Activated naive CD4-positive, alpha-beta T cell treated with anti-CD3 and anti-CD28 coated beads, Interleukin-2, amount 50 U/mL, for 72 hours (primary cell): Measurements from ENCODE around the gene FBXO21. TPM values are rescaled to one million over a fixed set of nuclear protein-coding genes. Genes with fewer than 3 reads are reported as not detected.
"Not testable (repeated sequence)": the region's sequence is repeated elsewhere in the genome, so short reads cannot be mapped to it uniquely, and the experiment has no call there.

Experiments used
- ATAC-seq, 2 donors: fragments of 150-1000 bp; cut with Tn5 transposase; 2 replicates each; pipeline ENCODE4 v1.10.0; 2021; ENCODE audit warnings: mild to moderate bottlenecking in 2 of 2, moderate library complexity in 2 of 2
- DNase-seq, 2 donors: peaks; one replicate each; pipeline ENCODE4 v3.0.0; 2021 to 2022; ENCODE audit warnings: low spot score in 2 of 2
- H3K27ac Mint-ChIP-seq, 2 donors: one replicate each; pipeline ENCODE4 v1.8.0; 2022; ENCODE audit warnings: mild to moderate bottlenecking in 2 of 2, mixed read lengths in 2 of 2
- H3K36me3 Mint-ChIP-seq, 2 donors: one replicate each; pipeline ENCODE4 v1.8.0; 2022; ENCODE audit warnings: mixed read lengths in 2 of 2
- H3K9me3 Mint-ChIP-seq, 2 donors: one replicate each; pipeline ENCODE4 v1.8.0; 2022; ENCODE audit warnings: mixed read lengths in 2 of 2
- total RNA-seq, 2 donors: library from RNA; stranded (reverse); gene quantifications; one replicate each; pipeline ENCODE4 v1.2.3, GENCODE V29; 2022

The FBXO21 gene
- total RNA-seq, 2 donors from 2014 or later = 26.0 to 28.3 TPM

DNA sequence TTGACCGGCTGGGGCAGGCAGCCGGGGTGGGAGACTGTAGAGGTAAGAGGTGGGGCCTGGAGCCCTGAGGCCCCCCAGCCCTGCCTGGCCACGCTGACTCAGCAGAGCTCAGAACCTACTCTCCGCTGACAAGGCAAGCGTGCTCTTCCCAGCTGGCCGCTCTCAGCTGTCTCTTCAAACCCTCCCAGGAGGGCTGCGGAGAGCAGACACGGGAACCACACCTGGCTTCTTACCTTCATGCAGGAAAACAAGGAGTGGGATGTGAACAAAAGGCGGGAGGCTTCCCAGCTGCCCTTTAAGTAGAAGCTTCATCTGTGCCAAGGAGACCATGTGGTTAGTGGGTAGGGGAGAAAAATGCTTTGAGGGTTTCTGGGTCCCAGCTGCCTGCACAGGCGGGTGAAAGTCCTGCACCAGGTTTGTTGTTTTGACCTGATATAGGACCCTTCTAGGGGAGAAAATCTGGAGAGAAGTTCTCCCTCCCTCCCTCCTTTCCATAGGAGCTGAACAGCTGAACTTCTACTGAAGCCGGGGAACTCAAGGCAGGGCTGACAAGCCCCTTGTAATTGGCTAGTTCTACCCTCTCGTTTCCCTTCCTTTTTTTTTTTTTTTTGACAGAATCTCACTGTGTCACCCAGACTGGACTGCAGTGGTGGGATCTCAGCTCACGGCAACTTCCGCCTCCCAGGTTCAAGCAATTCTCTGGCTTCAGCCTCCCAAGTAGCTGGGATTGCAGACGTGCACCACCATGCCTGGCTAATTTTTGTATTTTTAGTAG lies 78.3 kb downstream of the FBXO21 start:
- no peaks in the 10 kb centered on the region for H3K9me3 Mint-ChIP-seq
- DNase-seq (no peak), ATAC-seq (no peak)
- H3K36me3 Mint-ChIP-seq = no peaks in the 10 kb centered on the region
- no peak overlapping the region for H3K27ac Mint-ChIP-seq

DNA sequence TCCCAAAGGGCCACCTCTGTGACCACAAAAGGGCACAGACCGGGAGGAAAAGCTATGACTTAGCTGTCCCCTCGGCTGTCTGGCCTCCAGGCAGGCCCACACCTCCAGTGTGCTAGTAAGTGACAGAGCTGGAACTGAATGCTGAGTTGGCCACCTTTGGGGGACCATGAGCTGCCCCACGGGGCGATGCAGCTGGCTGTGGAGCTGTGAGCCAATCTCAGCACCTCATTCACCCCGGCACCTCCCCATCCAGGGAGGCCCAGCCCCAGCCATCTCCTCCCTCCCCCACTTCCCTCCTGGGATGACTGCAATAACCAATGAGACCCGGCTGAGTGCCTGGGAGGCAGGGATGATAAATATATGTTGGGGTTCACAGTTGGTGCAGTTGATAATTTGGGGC lies 78.9 kb downstream of the FBXO21 start:
- no peaks in the 10 kb centered on the region for H3K9me3 Mint-ChIP-seq
- H3K36me3 Mint-ChIP-seq = no peaks in the 10 kb centered on the region
- DNase-seq (no peak), ATAC-seq (no peak)
- H3K27ac Mint-ChIP-seq = no peak overlapping the region

DNA sequence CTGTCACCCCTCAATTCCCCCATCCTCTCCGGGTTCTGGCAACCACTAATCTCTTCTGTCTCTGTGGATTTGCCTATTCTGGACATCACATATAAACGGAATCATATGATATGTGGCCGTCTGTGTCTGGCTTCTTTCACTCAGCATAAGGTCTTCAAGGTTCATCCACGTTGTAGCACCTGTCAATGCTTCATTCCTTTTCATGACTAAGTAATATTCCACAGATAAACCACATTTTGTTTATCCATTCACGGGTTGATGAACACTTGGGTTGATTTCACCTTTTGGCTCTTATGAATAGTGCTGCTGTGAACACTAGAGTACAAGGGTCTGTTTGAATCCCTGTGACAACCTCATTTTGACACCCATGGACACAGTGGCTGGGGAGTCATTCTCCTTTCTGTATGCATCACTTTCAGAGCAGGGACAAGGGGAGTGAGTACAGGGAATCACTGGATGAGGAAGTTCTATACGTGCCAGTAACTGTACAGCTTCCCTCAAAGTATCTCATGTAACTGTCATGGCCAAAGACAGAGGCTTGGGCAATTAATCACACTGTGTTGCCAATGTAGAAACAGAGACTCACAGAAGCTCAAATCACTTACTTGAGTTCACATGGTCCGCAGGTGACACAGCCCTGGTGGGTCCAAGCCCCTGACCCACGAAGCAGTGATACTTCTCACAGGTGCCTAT lies 80.2 kb downstream of the FBXO21 start:
- ATAC-seq = no peak

GRCh38 chr12:117105902-117106301 lies 84.4 kb downstream of the FBXO21 start:
- Mint-ChIP-seq H3K36me3 (no peaks in the 10 kb centered on the region), H3K27ac (no peak overlapping the region), H3K9me3 (no peaks in the 10 kb centered on the region)
- peak; percentile 78 to 80 for ATAC-seq
- no peak for DNase-seq

More for the DNA sequence above, 80.2 kb downstream of the FBXO21 start:
- H3K36me3 Mint-ChIP-seq = no peaks in the 10 kb centered on the region
- no peak overlapping the region for H3K27ac Mint-ChIP-seq
- DNase-seq = no peak
- no peaks in the 10 kb centered on the region for H3K9me3 Mint-ChIP-seq

DNA sequence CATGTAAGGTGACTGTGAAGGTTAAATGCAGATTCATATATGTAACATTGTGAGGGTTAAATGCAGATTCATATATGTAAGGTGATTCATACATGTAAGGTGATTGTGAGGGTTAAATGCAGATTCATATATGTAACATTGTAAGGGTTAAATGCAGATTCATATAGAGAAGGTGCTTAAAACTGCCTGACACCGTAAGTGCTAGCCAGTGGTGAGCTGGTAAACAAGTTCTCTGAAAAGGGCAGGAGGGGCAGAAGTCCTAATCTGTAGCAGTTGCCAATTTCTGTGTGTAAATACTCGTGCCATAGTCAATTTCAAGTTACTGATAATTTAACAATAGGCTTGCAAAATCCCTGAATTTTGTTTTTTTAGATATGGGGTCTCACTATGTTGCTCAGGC lies 86.3 kb downstream of the FBXO21 start:
- not testable (repeated sequence) for H3K36me3 Mint-ChIP-seq, ATAC-seq, H3K9me3 Mint-ChIP-seq, H3K27ac Mint-ChIP-seq, DNase-seq

GRCh38 chr12:117102800-117103181 lies 87.5 kb downstream of the FBXO21 start:
- H3K27ac Mint-ChIP-seq = no peak overlapping the region
- H3K36me3 Mint-ChIP-seq = peaks cover 0 to 3% of the 10 kb centered on the region in 2 donors
- no peaks in the 10 kb centered on the region for H3K9me3 Mint-ChIP-seq
- ATAC-seq (no peak), DNase-seq (no peak)

DNA sequence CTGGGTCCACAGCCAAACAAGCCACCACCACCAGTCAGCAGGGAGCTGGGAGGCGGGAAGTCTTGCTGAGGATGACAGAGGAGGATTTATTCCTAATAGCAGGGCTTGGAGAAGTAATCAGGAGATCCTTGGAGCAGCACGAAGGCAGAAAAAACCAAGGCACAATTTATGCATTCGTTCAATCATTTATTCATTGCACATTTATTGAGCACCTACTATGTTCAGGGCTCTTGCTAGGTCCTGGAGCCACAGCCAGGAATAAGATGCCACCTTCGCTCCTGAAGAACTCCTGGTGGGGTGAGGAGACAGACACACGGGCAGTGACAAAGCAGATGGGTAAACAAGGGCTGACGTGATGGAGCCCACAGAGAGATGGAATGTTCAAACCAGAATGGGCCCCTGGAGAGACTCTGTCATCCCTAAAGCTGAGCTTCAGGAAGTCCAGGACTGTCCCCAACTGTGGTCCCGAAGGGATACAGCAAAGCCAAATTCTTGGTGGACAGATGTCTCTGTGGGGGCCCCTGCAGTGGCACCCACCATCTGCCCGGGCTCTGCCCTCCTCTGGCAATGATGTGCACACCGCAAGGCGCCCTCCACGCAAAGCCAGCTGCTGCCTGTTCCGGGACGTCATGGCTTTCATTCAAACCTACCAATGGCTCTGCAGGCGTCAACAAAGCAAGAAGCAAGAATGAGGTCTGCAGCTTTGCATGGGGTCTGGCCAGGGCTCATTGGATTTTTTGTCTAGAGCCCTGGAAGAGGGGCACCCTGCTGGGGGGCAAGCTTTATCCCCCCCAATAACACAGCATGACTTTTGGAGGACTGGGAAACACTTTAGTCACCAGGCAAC lies 88.1 kb downstream of the FBXO21 start:
- H3K36me3 Mint-ChIP-seq = peaks cover 0 to 4% of the 10 kb centered on the region in 2 donors
- H3K27ac Mint-ChIP-seq = no peak overlapping the region
- ATAC-seq (no peak), DNase-seq (no peak)
- H3K9me3 Mint-ChIP-seq = no peaks in the 10 kb centered on the region

DNA sequence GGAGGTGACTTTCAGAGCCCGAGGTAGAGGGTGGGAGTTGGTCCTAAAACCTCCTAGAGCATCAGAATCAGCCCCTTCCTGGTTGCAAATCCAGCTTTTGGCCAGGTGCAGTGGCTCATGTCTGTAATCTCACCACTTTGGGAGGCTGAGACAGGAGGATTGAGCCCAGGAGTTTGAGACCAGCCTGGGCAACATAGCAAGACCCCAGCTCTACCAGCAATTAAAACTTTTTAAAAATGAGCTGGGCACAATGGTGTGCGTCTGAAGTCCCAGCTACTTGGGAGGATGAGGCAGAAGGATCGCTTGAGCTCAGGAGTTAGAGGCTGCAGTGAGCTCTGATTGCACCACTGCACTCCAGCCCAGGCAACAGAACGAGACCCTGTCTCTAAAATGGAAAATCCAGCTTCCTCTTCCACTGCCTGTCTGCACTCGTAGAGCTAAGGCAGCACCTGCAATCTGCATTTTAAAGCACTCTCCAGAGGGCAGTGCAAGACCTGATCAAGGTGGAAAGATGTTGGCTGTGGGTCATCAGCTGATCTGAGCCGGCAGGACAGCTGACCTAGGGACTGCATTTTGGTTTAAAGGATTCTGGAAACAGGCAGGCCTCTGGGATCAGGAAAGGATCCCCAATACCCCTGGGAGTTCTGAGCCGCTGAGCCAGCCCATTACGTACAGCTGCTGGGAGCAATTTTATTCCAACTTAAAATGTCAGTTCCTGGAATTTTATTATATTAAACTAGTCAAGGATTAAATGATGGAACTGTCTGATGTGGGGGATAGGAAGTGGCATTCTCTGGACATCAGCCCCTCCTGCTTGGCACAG lies 89.2 kb downstream of the FBXO21 start:
- no peaks in the 10 kb centered on the region for H3K9me3 Mint-ChIP-seq
- DNase-seq (no peak), ATAC-seq (no peak)
- peaks cover 0 to 4% of the 10 kb centered on the region in 2 donors for H3K36me3 Mint-ChIP-seq
- no peak overlapping the region for H3K27ac Mint-ChIP-seq

DNA sequence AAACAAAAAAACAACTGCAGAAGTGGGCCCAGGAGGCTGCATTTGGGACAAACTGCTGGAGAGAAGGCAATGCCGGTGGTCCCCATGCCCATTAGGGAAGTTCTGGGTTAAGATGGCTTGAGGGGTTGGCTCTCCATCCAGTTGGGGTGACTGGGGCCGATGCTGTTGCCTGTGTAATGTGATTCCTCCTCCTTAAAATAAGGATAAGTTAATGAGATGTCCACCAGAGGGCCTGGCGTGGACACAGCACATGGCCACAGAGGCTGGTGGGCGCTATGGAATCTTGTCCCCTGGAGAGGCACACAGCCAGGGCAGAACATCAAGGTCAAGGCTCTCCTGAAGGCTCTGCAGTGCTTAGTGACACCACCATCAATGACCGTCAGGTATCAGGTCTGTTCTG lies 90.0 kb downstream of the FBXO21 start:
- no peak for DNase-seq
- H3K9me3 Mint-ChIP-seq = no peaks in the 10 kb centered on the region
- H3K27ac Mint-ChIP-seq = no peak overlapping the region
- peaks cover 0 to 4% of the 10 kb centered on the region in 2 donors for H3K36me3 Mint-ChIP-seq
- no peak for ATAC-seq

DNA sequence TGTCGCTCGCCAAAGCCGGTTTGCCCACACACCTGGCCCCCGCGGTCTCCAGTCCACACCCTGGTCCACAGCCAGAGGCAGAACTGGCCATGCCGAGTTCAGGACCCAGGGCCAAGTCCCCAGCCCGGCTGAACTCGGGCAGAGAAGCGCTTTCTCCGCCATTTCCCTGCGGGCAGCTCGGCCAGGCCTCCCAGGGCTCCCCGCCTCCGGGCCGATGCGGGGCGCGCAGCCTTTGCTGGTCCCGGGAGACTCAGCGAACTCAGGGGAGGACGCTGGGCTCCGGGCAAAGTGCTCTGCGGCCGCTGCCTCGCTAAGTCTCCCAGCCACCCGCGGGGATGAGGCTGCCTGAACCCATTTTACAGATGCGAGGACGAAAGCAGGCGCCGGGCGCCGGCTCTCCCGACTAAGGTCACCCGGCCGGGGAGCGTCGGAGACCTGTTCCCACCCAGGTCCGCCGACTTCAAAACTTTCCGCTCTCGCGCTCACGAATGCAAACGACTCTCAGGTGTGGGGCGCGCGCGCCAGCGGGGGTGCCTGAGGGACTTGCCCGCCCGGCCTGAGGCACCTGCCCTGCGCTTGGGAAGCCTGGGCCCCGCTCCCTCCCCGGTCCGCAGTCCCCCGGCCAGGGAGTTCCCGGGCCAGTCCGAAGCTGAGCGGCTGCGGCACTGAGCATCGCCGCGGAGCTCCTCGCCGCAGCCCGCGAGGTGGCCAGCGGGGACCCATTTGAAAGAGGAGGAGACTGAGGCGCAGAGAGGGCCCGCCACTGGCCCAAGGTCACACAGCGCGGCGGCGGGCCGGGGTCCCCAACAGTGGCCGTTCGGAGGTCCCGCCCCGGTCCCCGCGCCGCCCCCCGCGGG lies 91.7 kb downstream of the FBXO21 start:
- Mint-ChIP-seq H3K9me3 (no peaks in the 10 kb centered on the region), H3K27ac (no peak overlapping the region), H3K36me3 (peaks cover 0 to 4% of the 10 kb centered on the region in 2 donors)
- ATAC-seq (peak; percentile 43 to 53), DNase-seq (peak in 1 of 2 donors; percentile 27)

- Mint-ChIP-seq H3K9me3 (no peaks in the 10 kb centered on the region), H3K27ac (no peak overlapping the region), H3K36me3 (peaks cover 0 to 4% of the 10 kb centered on the region in 2 donors)
- ATAC-seq = peak in 1 of 2 donors; percentile 6
- DNase-seq = no peak
Observed at GRCh38 chr12:117098024-117098360, 92.3 kb downstream of the FBXO21 start.

DNA sequence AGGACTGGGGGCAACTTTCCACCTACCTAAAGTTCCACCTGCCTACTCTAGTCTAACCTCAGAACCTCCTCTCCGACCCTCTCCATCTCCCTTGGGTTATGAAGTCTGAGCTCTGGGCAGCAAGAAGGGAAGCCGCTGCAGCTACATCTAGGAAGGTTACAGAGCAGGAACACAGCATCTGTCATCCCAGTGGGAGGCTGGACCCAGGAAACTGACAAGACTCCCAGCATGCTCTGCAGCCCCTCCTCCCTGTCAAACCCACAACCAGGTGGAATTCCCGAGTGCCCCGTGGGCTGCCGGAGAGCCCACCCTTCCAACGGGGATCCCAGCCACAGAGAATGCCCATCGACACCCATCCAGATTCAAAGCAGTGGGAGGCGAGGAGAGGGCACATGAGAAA lies 93.1 kb downstream of the FBXO21 start:
- Mint-ChIP-seq H3K27ac (no peak overlapping the region), H3K9me3 (no peaks in the 10 kb centered on the region), H3K36me3 (peaks cover 0 to 4% of the 10 kb centered on the region in 2 donors)
- ATAC-seq (no peak), DNase-seq (no peak)

- no peak overlapping the region for H3K27ac Mint-ChIP-seq
- H3K9me3 Mint-ChIP-seq = no peaks in the 10 kb centered on the region
- peaks cover 0 to 4% of the 10 kb centered on the region in 2 donors for H3K36me3 Mint-ChIP-seq
- DNase-seq = no peak
- no peak for ATAC-seq
Observed at GRCh38 chr12:117096501-117097042, 93.7 kb downstream of the FBXO21 start.

- H3K36me3 Mint-ChIP-seq, H3K27ac Mint-ChIP-seq, ATAC-seq, DNase-seq, H3K9me3 Mint-ChIP-seq: not testable (repeated sequence)
Observed at GRCh38 chr12:117095191-117095590, 95.1 kb downstream of the FBXO21 start.

DNA sequence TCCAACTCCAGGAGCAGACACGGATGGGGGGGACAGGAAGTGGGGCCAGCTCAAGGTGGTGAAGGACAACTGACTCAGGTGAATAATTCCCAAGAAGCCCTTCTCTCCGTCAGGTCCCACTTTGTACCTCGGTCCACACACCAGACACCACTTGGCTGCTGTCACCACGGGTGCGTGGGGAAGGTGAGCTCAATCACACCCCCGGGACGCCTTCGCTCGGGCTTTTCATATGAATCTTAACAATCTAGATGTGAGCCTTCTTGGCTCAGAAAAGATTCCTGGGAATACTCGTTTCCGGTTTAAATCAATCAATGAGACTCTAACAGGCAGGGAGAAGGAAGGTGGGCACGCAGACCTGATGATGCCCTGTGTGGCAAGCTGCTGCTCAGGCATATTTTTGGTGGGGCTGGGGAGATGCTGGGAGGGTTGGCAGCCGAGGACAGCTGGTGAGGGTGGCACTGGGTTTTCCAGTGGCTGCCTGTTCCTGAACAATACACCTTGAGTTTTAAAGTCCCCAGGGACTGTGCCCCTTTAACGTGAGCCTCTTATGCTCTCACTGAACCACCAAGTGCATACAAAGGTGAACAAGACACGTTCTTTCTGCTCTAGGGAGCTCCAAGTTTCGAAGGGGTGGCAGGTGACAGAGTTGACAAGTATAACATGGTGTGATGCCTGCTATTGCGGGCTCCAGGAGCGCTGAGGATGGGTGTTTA lies 96.2 kb downstream of the FBXO21 start:
- Mint-ChIP-seq H3K9me3 (peaks cover 6 to 11% of the 10 kb centered on the region in 2 donors), H3K27ac (no peak overlapping the region), H3K36me3 (peaks cover 7 to 13% of the 10 kb centered on the region in 2 donors)
- DNase-seq = no peak
- ATAC-seq = no peak
